Measurements from ENCODE around the gene PAPPA2. TPM values are rescaled to one million over a fixed set of nuclear protein-coding genes. Genes with fewer than 3 reads are reported as not detected.

PAPPA2 gene
- total RNA-seq, 2 experiments from 2014 or later = 0.19 TPM; not detected in 1

GRCh38 chr1:176811511-176812288, 348.7 kb downstream of the PAPPA2 start:
- H3K9me2 ChIP-seq (ENCODE audit: insufficient read depth, low read length) = no peaks in the 10 kb centered on the region
- H4K20me1 ChIP-seq (ENCODE audit: insufficient read depth, low read length) = no peaks in the 10 kb centered on the region
- no peak overlapping the region for H2AFZ ChIP-seq (ENCODE audit: low read length)
- DNase-seq (ENCODE audit: low spot score) = no peak
- ChIA-PET POLR2A (interaction anchor here (0.6 to 1.2 kb wide), 2 partner anchors 9 to 839 kb away, joined by 4 to 5 read pairs; no protein-coding TSS in a partner anchor), CTCF (ENCODE audit: unreplicated experiment) (no interaction called here)
- no peaks in the 10 kb centered on the region for H3K4me1 ChIP-seq (ENCODE audit: insufficient read depth, low read length, poor library complexity, severe bottlenecking)
- no peaks in the 10 kb centered on the region for H3K36me3 ChIP-seq (ENCODE audit: insufficient read depth, low read length)
- H3K9me3 ChIP-seq (ENCODE audit: low read length) = no peaks in the 10 kb centered on the region
- no peak overlapping the region for H3K4me3 ChIP-seq (ENCODE audit: low read depth, low read length, poor library complexity, severe bottlenecking)
- no peak overlapping the region for H3K27ac ChIP-seq (ENCODE audit: low read depth, low read length, poor library complexity, severe bottlenecking)
- intact Hi-C loops (cut with micrococcal nuclease; ENCODE audit: unreplicated experiment) = no loop called here
- H3K79me2 ChIP-seq (ENCODE audit: insufficient read depth, low read depth, low read length) = no peaks in the 10 kb centered on the region
- no peak overlapping the region for H3K4me2 ChIP-seq (ENCODE audit: low read length)
- BruUV-seq (replicated peaks) = no TSS peak
- TF ChIP-seq CTCF (conservative IDR thresholded peaks at IDR 0.05; ENCODE audit: low read length) (no peak), EZH2phosphoT487 (IDR thresholded peaks at IDR 0.05; ENCODE audit: borderline replicate concordance, low read depth, low read length) (no peak)

- no peak for DNase-seq (ENCODE audit: low spot score)
- TF ChIP-seq EZH2phosphoT487 (IDR thresholded peaks at IDR 0.05; ENCODE audit: borderline replicate concordance, low read depth, low read length) = no peak
- TF ChIP-seq CTCF (conservative IDR thresholded peaks at IDR 0.05; ENCODE audit: low read length) = no peak
- Histone ChIP-seq H3K79me2 (ENCODE audit: insufficient read depth, low read depth, low read length) (no peaks in the 10 kb centered on the region), H3K9me3 (ENCODE audit: low read length) (no peaks in the 10 kb centered on the region), H4K20me1 (ENCODE audit: insufficient read depth, low read length) (no peaks in the 10 kb centered on the region), H3K27ac (ENCODE audit: low read depth, low read length, poor library complexity, severe bottlenecking) (no peak overlapping the region), H3K36me3 (ENCODE audit: insufficient read depth, low read length) (no peaks in the 10 kb centered on the region), H3K4me1 (ENCODE audit: insufficient read depth, low read length, poor library complexity, severe bottlenecking) (no peaks in the 10 kb centered on the region), H3K4me3 (ENCODE audit: low read depth, low read length, poor library complexity, severe bottlenecking) (no peak overlapping the region), H3K9me2 (ENCODE audit: insufficient read depth, low read length) (no peaks in the 10 kb centered on the region), H2AFZ (ENCODE audit: low read length) (no peak overlapping the region), H3K4me2 (ENCODE audit: low read length) (no peak overlapping the region)
- no TSS peak for BruUV-seq (replicated peaks)
- ChIA-PET CTCF (ENCODE audit: unreplicated experiment) (no interaction called here), POLR2A (no interaction called here)
- intact Hi-C loops (cut with micrococcal nuclease; ENCODE audit: unreplicated experiment) = no loop called here
Measured at GRCh38 chr1:176815621-176816020, 352.6 kb downstream of the PAPPA2 start.

GRCh38 chr1:176816232-176816631, 353.3 kb downstream of the PAPPA2 start:
- no peaks in the 10 kb centered on the region for H3K4me1 ChIP-seq (ENCODE audit: insufficient read depth, low read length, poor library complexity, severe bottlenecking)
- no peak overlapping the region for H2AFZ ChIP-seq (ENCODE audit: low read length)
- H3K36me3 ChIP-seq (ENCODE audit: insufficient read depth, low read length) = no peaks in the 10 kb centered on the region
- no peak overlapping the region for H3K4me2 ChIP-seq (ENCODE audit: low read length)
- H3K27ac ChIP-seq (ENCODE audit: low read depth, low read length, poor library complexity, severe bottlenecking) = no peak overlapping the region
- no peaks in the 10 kb centered on the region for H3K79me2 ChIP-seq (ENCODE audit: insufficient read depth, low read depth, low read length)
- no peaks in the 10 kb centered on the region for H3K9me2 ChIP-seq (ENCODE audit: insufficient read depth, low read length)
- intact Hi-C loops (cut with micrococcal nuclease; ENCODE audit: unreplicated experiment) = no loop called here
- no peak overlapping the region for H3K4me3 ChIP-seq (ENCODE audit: low read depth, low read length, poor library complexity, severe bottlenecking)
- no TSS peak for BruUV-seq (replicated peaks)
- no peak for DNase-seq (ENCODE audit: low spot score)
- no peak for TF ChIP-seq EZH2phosphoT487 (IDR thresholded peaks at IDR 0.05; ENCODE audit: borderline replicate concordance, low read depth, low read length)
- no peak for TF ChIP-seq CTCF (conservative IDR thresholded peaks at IDR 0.05; ENCODE audit: low read length)
- no peaks in the 10 kb centered on the region for H3K9me3 ChIP-seq (ENCODE audit: low read length)
- ChIA-PET CTCF (ENCODE audit: unreplicated experiment) (no interaction called here), POLR2A (no interaction called here)
- no peaks in the 10 kb centered on the region for H4K20me1 ChIP-seq (ENCODE audit: insufficient read depth, low read length)

Measured in OCI-LY7 (cell line).